KMS-11 (cell line): ENCODE measurements around the gene ARHGAP44.

ENCODE experiments used
- H2AFZ ChIP-seq: fragments of 200-600 bp; sonication (generic); 2 replicates; pipeline ENCODE4 v1.6.1; 2016; ENCODE audit warnings: antibody characterized with exemption, mixed run types, low read depth
- H3K27ac ChIP-seq: fragments of 200-600 bp; sonication (generic); 2 replicates; pipeline ENCODE4 v1.6.1; 2016; ENCODE audit warnings: mild to moderate bottlenecking, mixed run types
- H3K27me3 ChIP-seq: fragments of 200-600 bp; sonication (generic); 2 replicates; pipeline ENCODE4 v1.6.1; 2017; ENCODE audit warnings: mild to moderate bottlenecking, low read depth, mixed run types, moderate library complexity; ENCODE audit not compliant: insufficient read depth
- H3K36me3 ChIP-seq: fragments of 200-600 bp; sonication (generic); 2 replicates; pipeline ENCODE4 v1.6.1; 2017; ENCODE audit warnings: mild to moderate bottlenecking, mixed run types; ENCODE audit not compliant: insufficient read depth
- H3K4me1 ChIP-seq: fragments of 200-600 bp; sonication (generic); 2 replicates; pipeline ENCODE4 v1.6.1; 2016; ENCODE audit warnings: mild to moderate bottlenecking, low read depth, mixed run types; ENCODE audit not compliant: poor library complexity, severe bottlenecking
- H3K4me2 ChIP-seq: fragments of 200-600 bp; sonication (generic); 2 replicates; pipeline ENCODE4 v1.7.0; 2016; ENCODE audit warnings: mild to moderate bottlenecking, mixed run types
- H3K4me3 ChIP-seq: fragments of 200-600 bp; sonication (generic); IDR thresholded peaks from 2 replicates; pipeline ENCODE4 v1.6.1; 2017; ENCODE audit warnings: low read depth, low read length, mixed read lengths; ENCODE audit not compliant: insufficient read depth
- H3K79me2 ChIP-seq: fragments of 200-600 bp; sonication (generic); 2 replicates; pipeline ENCODE4 v1.6.1; 2016; ENCODE audit warnings: low read depth, mixed run types; ENCODE audit not compliant: insufficient read depth
- H3K9ac ChIP-seq: fragments of 200-600 bp; sonication (generic); 2 replicates; pipeline ENCODE4 v1.6.1; 2016; ENCODE audit warnings: mild to moderate bottlenecking, mixed run types
- H4K20me1 ChIP-seq: fragments of 200-600 bp; sonication (generic); 2 replicates; pipeline ENCODE4 v1.6.1; 2016; ENCODE audit warnings: mild to moderate bottlenecking, mixed run types; ENCODE audit not compliant: insufficient read depth
- TF ChIP-seq, protein P1 (sequence below): fragments of 200-600 bp; sonication (generic); conservative IDR thresholded peaks from 2 replicates; pipeline ENCODE4 v1.6.1; 2017; ENCODE audit warnings: low read depth, mild to moderate bottlenecking, antibody characterized with exemption, low read length, moderate library complexity, mixed read lengths

Gene ARHGAP44

DNA sequence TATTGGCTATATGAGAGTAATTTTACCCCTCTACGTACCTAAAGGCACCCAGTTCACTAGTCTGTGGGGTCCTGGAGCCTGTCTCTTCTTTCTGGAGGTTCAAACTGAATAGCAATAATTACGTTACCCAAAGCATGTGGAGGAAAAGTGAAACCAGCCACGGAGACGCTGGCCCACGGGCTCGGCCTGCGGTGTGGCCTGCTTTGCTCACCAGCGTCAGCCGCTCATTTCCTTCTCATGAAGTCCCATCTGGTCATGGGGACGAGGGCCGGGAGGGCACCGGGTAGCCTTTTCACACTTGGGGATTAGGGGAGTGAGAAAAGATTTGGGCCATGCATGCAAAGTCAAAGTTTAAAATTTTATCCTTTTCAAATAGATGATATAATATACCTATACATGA is 201.6 kb downstream of the ARHGAP44 start:
- H3K4me3 ChIP-seq: no peak overlapping the region
- no peak overlapping the region for H2AFZ ChIP-seq
- TF ChIP-seq, protein P1, sequence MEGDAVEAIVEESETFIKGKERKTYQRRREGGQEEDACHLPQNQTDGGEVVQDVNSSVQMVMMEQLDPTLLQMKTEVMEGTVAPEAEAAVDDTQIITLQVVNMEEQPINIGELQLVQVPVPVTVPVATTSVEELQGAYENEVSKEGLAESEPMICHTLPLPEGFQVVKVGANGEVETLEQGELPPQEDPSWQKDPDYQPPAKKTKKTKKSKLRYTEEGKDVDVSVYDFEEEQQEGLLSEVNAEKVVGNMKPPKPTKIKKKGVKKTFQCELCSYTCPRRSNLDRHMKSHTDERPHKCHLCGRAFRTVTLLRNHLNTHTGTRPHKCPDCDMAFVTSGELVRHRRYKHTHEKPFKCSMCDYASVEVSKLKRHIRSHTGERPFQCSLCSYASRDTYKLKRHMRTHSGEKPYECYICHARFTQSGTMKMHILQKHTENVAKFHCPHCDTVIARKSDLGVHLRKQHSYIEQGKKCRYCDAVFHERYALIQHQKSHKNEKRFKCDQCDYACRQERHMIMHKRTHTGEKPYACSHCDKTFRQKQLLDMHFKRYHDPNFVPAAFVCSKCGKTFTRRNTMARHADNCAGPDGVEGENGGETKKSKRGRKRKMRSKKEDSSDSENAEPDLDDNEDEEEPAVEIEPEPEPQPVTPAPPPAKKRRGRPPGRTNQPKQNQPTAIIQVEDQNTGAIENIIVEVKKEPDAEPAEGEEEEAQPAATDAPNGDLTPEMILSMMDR: no peak
- H3K79me2 ChIP-seq: no peaks in the 10 kb centered on the region
- H3K4me2 ChIP-seq: no peak overlapping the region
- H3K4me1 ChIP-seq: no peaks in the 10 kb centered on the region
- H4K20me1 ChIP-seq: no peaks in the 10 kb centered on the region
- no peak overlapping the region for H3K9ac ChIP-seq
- H3K27ac ChIP-seq: no peak overlapping the region
- no peaks in the 10 kb centered on the region for H3K27me3 ChIP-seq
- no peaks in the 10 kb centered on the region for H3K36me3 ChIP-seq

DNA sequence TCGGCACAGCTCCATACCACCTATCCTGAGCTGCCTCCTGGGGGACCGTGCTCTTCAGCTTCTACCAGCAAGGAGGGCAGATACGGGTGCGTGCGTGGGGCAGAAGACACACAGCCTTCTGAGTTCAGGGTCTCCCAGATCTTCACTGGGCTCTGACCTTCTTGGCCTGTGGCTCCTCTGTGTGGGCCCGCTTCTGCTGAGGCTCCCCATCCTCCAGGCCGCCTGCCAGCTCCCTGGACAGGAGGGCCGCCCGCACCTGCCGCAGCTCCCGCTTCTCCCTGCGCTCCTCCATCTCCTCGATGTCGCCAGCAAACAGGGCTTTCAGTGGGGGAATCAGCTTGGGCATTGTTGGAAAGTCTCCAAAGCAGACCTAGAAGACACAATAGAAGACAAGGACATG is 203.4 kb downstream of the ARHGAP44 start:
- no peaks in the 10 kb centered on the region for H3K36me3 ChIP-seq
- H3K9ac ChIP-seq: no peak overlapping the region
- no peak overlapping the region for H3K4me2 ChIP-seq
- no peak overlapping the region for H3K4me3 ChIP-seq
- no peak overlapping the region for H2AFZ ChIP-seq
- H3K4me1 ChIP-seq: no peaks in the 10 kb centered on the region
- no peaks in the 10 kb centered on the region for H3K27me3 ChIP-seq
- H4K20me1 ChIP-seq: no peaks in the 10 kb centered on the region
- H3K79me2 ChIP-seq: no peaks in the 10 kb centered on the region
- TF ChIP-seq, protein P1: no peak
- no peak overlapping the region for H3K27ac ChIP-seq

DNA sequence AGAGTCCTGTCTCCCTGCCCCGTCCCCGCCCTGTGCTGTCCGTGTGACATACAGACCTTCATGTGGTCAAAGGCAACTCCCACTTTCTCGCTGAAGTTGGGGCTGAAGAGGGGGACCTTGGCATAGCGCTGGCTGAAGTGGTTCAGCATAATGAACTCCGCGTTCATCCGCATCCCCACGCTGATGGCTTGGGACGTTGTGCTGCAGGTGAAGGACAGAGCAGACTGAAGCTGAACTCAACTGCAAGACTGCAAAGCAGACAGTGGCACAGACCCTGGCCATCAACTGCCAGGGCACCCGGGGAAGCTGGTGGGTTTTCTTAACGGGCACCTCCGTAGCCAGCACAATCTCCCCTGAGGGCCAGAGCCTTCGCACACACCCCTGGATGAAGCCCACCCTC is 204.3 kb downstream of the ARHGAP44 start:
- H3K4me2 ChIP-seq: no peak overlapping the region

DNA sequence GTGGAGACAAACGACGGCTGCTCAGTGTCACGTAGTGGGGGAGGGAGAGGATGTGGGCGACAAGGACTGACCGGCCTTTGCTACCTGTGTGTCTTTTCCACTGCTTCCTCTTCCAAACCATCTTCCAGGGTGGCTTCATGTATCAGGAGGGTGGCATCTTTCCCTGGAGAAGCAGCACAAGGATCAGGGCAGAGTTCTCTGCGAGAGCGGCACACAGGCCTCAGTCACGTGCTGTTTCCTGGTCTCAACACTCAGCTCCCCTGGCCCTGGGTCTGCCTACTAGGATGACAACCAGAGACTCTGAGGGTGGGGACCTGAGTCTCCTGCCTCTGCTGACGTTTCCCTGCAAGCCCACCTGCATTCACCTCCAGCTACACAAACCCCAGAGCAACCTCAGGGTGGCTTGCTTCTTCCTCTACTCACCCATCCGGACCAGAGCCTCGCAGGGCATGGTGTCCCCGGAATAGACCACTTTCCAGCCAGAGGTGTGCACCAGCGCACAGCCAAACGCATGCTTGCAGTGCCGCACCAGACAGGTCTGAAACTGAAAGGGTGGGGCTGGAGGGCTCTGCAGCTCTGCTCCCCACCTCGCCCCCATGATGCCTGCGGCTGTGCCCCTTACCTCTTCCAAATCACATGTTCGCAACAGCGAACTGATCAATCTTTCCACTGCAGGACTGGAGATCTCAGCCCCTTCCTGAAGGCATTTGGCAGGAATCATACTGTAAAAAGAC is 205.2 kb downstream of the ARHGAP44 start:
- Histone ChIP-seq H3K36me3 (no peaks in the 10 kb centered on the region), H2AFZ (no peak overlapping the region), H3K27me3 (no peaks in the 10 kb centered on the region), H3K79me2 (no peaks in the 10 kb centered on the region), H3K9ac (no peak overlapping the region), H3K27ac (no peak overlapping the region), H3K4me1 (no peaks in the 10 kb centered on the region), H3K4me2 (no peak overlapping the region), H4K20me1 (no peaks in the 10 kb centered on the region), H3K4me3 (no peak overlapping the region)
- TF ChIP-seq, protein P1: no peak

More for the DNA sequence above, 204.3 kb downstream of the ARHGAP44 start:
- no peaks in the 10 kb centered on the region for H3K36me3 ChIP-seq
- no peak overlapping the region for H3K9ac ChIP-seq
- H3K4me3 ChIP-seq: no peak overlapping the region
- no peaks in the 10 kb centered on the region for H4K20me1 ChIP-seq
- H3K27ac ChIP-seq: no peak overlapping the region
- no peaks in the 10 kb centered on the region for H3K4me1 ChIP-seq
- H2AFZ ChIP-seq: no peak overlapping the region
- H3K27me3 ChIP-seq: no peaks in the 10 kb centered on the region
- H3K79me2 ChIP-seq: no peaks in the 10 kb centered on the region
- TF ChIP-seq, protein P1: no peak
